SK-N-SH treated with all-trans-retinoic acid at 6 μM for 48 hours (cell line): Measurements from ENCODE around the gene OGFOD3.

Experiments
- ATAC-seq: fragments of 200-7000 bp; cut with Tn5 transposase; 3 replicates; pipeline ENCODE4 v1.9.1; 2020; ENCODE audit warnings: mild to moderate bottlenecking, moderate library complexity
- ARNTL ChIP-seq: fragments of 450-650 bp; formaldehyde crosslinking; IDR thresholded peaks from 2 replicates; pipeline ENCODE4 v1.5.0; 2020; ENCODE audit warnings: low read depth, mild to moderate bottlenecking, moderate library complexity, borderline replicate concordance
- BACH2 ChIP-seq: fragments of 250-450 bp; sonication (Bioruptor Pico); IDR thresholded peaks from 2 replicates; pipeline ENCODE4 v1.9.0; 2021; ENCODE audit warnings: mild to moderate bottlenecking, borderline replicate concordance
- CSDC2 ChIP-seq: fragments of 250-450 bp; sonication (Bioruptor Pico); IDR thresholded peaks from 2 replicates; pipeline ENCODE4 v1.5.0; 2020; ENCODE audit warnings: mild to moderate bottlenecking, moderate library complexity
- ESRRG ChIP-seq: fragments of 250-450 bp; sonication (Bioruptor Pico); IDR thresholded peaks from 2 replicates; pipeline ENCODE4 v1.6.1; 2021; ENCODE audit warnings: mild to moderate bottlenecking
- GLIS3 ChIP-seq: fragments of 250-450 bp; sonication (Bioruptor Pico); IDR thresholded peaks from 2 replicates; pipeline ENCODE4 v1.5.0; 2020; ENCODE audit warnings: mild to moderate bottlenecking, moderate library complexity
- ISL1 ChIP-seq: fragments of 250-450 bp; sonication (Bioruptor Pico); IDR thresholded peaks from 2 replicates; pipeline ENCODE4 v2.1.2; 2022; ENCODE audit warnings: mild to moderate bottlenecking, moderate library complexity
- OSR1 ChIP-seq: fragments of 250-450 bp; sonication (Bioruptor Pico); IDR thresholded peaks from 2 replicates; pipeline ENCODE4 v1.8.0; 2022; ENCODE audit warnings: moderate library complexity, mild to moderate bottlenecking, inconsistent platforms
- PPARA ChIP-seq: fragments of 250-450 bp; sonication (Bioruptor Pico); IDR thresholded peaks from 2 replicates; pipeline ENCODE4 v1.5.0; 2020; ENCODE audit warnings: mild to moderate bottlenecking, borderline replicate concordance
- SNAI2 ChIP-seq: fragments of 250-450 bp; sonication (Bioruptor Pico); IDR thresholded peaks from 2 replicates; pipeline ENCODE4 v1.5.0; 2020; ENCODE audit warnings: mild to moderate bottlenecking, moderate library complexity
- TOX ChIP-seq: fragments of 250-450 bp; sonication (Bioruptor Pico); IDR thresholded peaks from 2 replicates; pipeline ENCODE4 v1.8.0; 2021; ENCODE audit warnings: mild to moderate bottlenecking, moderate library complexity, borderline replicate concordance
- ZC3H10 ChIP-seq: fragments of 250-450 bp; sonication (Bioruptor Pico); IDR thresholded peaks from 2 replicates; pipeline ENCODE4 v1.5.1; 2021; ENCODE audit warnings: mild to moderate bottlenecking, moderate library complexity
- ZFP3 ChIP-seq: fragments of 250-450 bp; sonication (Bioruptor Pico); IDR thresholded peaks from 2 replicates; pipeline ENCODE4 v1.5.0; 2020; ENCODE audit warnings: mild to moderate bottlenecking, moderate library complexity
- ZNF565 ChIP-seq: fragments of 450-650 bp; formaldehyde crosslinking; conservative IDR thresholded peaks from 2 replicates; pipeline ENCODE4 v1.5.0; 2020; ENCODE audit warnings: low read depth, mild to moderate bottlenecking, moderate library complexity
- ZNF70 ChIP-seq: fragments of 450-650 bp; formaldehyde crosslinking; IDR thresholded peaks from 2 replicates; pipeline ENCODE4 v1.5.0; 2020; ENCODE audit warnings: mild to moderate bottlenecking, moderate library complexity
- ZNF8 ChIP-seq: fragments of 450-650 bp; formaldehyde crosslinking; IDR thresholded peaks from 2 replicates; pipeline ENCODE4 v1.5.0; 2020; ENCODE audit warnings: mild to moderate bottlenecking, moderate library complexity
- TF ChIP-seq, protein P1 (sequence below): fragments of 250-450 bp; sonication (Bioruptor Pico); IDR thresholded peaks from 2 replicates; pipeline ENCODE4 v1.8.0; 2020; ENCODE audit warnings: mild to moderate bottlenecking, moderate library complexity, borderline replicate concordance
- TF ChIP-seq, protein P2 (sequence below): fragments of 250-450 bp; sonication (Bioruptor Pico); IDR thresholded peaks from 2 replicates; pipeline ENCODE4 v1.8.0; 2021; ENCODE audit warnings: low read depth, mild to moderate bottlenecking, moderate library complexity, borderline replicate concordance
- TF ChIP-seq, protein P3 (sequence below): fragments of 250-450 bp; sonication (Bioruptor Pico); IDR thresholded peaks from 2 replicates; pipeline ENCODE4 v1.5.0; 2020; ENCODE audit warnings: mild to moderate bottlenecking, moderate library complexity
- TF ChIP-seq, protein P4 (sequence below): fragments of 250-450 bp; sonication (Bioruptor Pico); IDR thresholded peaks from 2 replicates; pipeline ENCODE4 v1.5.1; 2020; ENCODE audit warnings: low read depth, mild to moderate bottlenecking, moderate library complexity

Gene OGFOD3

DNA sequence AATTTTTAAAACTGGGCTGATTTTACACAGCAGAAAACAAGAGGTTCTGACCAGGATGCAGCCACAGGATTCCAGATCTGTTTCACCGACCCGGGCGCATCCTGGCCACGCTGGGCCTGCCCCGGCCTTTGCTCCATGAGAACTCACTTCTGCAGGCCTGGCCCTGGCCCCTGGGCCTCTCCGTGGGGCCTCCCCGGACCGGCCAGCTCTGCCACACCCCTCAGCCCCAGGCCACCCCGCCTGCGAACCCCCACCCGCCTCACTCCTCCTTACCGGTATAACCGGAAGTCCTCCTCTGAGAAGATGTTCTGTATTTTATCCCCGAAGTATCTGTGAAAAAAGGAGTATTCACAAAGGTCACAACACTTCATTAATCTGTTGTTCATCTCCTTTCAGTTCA lies 13.3 kb downstream of the OGFOD3 start:
- no peak for ATAC-seq
- TF ChIP-seq, protein P1, sequence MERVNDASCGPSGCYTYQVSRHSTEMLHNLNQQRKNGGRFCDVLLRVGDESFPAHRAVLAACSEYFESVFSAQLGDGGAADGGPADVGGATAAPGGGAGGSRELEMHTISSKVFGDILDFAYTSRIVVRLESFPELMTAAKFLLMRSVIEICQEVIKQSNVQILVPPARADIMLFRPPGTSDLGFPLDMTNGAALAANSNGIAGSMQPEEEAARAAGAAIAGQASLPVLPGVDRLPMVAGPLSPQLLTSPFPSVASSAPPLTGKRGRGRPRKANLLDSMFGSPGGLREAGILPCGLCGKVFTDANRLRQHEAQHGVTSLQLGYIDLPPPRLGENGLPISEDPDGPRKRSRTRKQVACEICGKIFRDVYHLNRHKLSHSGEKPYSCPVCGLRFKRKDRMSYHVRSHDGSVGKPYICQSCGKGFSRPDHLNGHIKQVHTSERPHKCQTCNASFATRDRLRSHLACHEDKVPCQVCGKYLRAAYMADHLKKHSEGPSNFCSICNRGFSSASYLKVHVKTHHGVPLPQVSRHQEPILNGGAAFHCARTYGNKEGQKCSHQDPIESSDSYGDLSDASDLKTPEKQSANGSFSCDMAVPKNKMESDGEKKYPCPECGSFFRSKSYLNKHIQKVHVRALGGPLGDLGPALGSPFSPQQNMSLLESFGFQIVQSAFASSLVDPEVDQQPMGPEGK, result no peak
- TF ChIP-seq ZNF70 (CRISPR knock-in tag) (no peak), ZNF8 (CRISPR knock-in tag) (no peak), OSR1 (no peak), TOX (CRISPR knock-in tag) (no peak), ZNF565 (CRISPR knock-in tag) (no peak), SNAI2 (CRISPR knock-in tag) (no peak), ARNTL (CRISPR knock-in tag) (no peak), BACH2 (CRISPR knock-in tag) (no peak), GLIS3 (no peak)
- TF ChIP-seq, protein P2, sequence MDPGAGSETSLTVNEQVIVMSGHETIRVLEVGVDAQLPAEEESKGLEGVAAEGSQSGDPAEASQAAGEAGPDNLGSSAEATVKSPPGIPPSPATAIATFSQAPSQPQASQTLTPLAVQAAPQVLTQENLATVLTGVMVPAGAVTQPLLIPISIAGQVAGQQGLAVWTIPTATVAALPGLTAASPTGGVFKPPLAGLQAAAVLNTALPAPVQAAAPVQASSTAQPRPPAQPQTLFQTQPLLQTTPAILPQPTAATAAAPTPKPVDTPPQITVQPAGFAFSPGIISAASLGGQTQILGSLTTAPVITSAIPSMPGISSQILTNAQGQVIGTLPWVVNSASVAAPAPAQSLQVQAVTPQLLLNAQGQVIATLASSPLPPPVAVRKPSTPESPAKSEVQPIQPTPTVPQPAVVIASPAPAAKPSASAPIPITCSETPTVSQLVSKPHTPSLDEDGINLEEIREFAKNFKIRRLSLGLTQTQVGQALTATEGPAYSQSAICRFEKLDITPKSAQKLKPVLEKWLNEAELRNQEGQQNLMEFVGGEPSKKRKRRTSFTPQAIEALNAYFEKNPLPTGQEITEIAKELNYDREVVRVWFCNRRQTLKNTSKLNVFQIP (CRISPR knock-in tag), result no peak
- TF ChIP-seq, protein P3, sequence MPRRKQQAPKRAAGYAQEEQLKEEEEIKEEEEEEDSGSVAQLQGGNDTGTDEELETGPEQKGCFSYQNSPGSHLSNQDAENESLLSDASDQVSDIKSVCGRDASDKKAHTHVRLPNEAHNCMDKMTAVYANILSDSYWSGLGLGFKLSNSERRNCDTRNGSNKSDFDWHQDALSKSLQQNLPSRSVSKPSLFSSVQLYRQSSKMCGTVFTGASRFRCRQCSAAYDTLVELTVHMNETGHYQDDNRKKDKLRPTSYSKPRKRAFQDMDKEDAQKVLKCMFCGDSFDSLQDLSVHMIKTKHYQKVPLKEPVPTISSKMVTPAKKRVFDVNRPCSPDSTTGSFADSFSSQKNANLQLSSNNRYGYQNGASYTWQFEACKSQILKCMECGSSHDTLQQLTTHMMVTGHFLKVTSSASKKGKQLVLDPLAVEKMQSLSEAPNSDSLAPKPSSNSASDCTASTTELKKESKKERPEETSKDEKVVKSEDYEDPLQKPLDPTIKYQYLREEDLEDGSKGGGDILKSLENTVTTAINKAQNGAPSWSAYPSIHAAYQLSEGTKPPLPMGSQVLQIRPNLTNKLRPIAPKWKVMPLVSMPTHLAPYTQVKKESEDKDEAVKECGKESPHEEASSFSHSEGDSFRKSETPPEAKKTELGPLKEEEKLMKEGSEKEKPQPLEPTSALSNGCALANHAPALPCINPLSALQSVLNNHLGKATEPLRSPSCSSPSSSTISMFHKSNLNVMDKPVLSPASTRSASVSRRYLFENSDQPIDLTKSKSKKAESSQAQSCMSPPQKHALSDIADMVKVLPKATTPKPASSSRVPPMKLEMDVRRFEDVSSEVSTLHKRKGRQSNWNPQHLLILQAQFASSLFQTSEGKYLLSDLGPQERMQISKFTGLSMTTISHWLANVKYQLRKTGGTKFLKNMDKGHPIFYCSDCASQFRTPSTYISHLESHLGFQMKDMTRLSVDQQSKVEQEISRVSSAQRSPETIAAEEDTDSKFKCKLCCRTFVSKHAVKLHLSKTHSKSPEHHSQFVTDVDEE (CRISPR knock-in tag), result no peak
- TF ChIP-seq, protein P4, sequence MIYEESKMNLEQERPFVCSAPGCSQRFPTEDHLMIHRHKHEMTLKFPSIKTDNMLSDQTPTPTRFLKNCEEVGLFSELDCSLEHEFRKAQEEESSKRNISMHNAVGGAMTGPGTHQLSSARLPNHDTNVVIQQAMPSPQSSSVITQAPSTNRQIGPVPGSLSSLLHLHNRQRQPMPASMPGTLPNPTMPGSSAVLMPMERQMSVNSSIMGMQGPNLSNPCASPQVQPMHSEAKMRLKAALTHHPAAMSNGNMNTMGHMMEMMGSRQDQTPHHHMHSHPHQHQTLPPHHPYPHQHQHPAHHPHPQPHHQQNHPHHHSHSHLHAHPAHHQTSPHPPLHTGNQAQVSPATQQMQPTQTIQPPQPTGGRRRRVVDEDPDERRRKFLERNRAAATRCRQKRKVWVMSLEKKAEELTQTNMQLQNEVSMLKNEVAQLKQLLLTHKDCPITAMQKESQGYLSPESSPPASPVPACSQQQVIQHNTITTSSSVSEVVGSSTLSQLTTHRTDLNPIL (CRISPR knock-in tag), result no peak

DNA sequence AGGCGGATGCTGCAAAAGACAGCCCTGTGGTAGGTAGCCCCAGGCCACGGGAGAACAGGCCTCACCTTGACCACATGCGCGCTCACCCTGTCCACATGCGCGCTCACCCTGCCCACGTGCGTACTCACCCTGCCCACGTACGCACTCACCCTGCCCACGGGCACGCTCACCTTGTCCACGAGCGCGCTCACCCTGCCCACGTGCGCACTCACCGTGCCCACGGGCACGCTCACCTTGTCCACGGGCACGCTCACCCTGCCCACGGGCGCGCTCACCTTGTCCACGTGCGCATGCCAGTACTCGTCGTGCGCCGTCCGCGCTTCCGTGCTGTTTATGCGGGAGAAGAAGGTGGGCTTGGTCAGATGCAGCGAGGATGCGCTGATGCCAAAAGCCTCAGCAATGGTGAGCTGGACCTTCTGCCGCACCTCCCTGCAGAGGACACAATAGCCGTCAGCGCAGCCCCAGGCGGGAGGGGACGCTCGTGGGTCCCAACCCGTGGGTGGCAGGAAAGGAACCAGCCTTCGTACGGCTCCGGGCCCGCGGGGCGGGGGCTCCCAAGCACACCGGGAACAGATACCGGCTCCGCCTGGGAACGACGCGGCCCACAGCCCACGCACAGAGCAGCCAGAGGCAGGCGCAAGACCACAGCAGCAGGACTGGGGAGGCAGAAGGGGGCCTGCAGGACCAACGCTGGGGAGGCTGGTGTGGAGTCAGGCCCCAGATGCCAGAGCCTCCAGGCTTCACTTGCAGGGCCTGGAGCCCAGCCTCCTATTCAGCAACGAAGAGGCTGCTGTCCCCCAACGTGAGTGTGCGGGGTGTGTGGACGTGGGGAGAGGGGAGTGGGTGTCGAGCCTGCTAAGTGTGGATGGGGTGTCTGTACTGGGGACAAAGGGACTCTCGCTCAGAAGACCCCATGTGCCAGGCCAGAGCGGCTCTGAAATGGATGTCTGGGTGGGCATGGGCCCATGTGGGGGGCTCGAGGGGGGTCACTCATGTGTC lies 14.4 kb downstream of the OGFOD3 start:
- TF ChIP-seq, protein P1, result no peak
- TF ChIP-seq PPARA (no peak), ZC3H10 (CRISPR knock-in tag) (no peak), SNAI2 (CRISPR knock-in tag) (no peak)
- TF ChIP-seq, protein P4 (CRISPR knock-in tag), result no peak
- ATAC-seq, result no peak

DNA sequence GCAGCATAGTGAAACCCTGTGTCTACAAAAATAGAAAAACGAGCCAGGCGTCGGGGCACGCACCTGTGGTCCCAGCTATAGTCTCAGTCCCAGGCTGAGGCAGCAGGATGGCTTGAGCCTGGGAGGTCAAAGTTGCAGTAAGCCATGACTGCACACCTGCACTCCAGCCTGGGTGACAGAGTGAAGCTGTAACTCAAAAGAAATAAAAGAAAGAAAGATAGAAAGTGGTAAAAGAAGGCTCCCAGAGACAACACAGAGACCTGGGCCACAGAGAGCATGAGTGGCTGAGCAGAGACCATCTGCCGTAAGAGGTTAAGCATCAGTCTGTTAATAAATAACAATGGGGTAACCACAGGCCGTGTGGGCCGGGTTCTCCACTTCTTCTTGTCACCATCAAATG lies 15.5 kb downstream of the OGFOD3 start:
- no peak for ATAC-seq
- TF ChIP-seq GLIS3 (no peak), ISL1 (CRISPR knock-in tag) (no peak), ZNF8 (CRISPR knock-in tag) (no peak), CSDC2 (CRISPR knock-in tag) (no peak), ZNF565 (CRISPR knock-in tag) (no peak), BACH2 (CRISPR knock-in tag) (no peak), ZNF70 (CRISPR knock-in tag) (no peak), ZC3H10 (CRISPR knock-in tag) (no peak), ZFP3 (CRISPR knock-in tag) (no peak), PPARA (no peak), ARNTL (CRISPR knock-in tag) (no peak), OSR1 (no peak), TOX (CRISPR knock-in tag) (no peak), ESRRG (CRISPR knock-in tag) (no peak)
- TF ChIP-seq, protein P1, result no peak
- TF ChIP-seq, protein P2 (CRISPR knock-in tag), result no peak
